ENCODE results near the gene FHDC1.

The FHDC1 gene

DNA sequence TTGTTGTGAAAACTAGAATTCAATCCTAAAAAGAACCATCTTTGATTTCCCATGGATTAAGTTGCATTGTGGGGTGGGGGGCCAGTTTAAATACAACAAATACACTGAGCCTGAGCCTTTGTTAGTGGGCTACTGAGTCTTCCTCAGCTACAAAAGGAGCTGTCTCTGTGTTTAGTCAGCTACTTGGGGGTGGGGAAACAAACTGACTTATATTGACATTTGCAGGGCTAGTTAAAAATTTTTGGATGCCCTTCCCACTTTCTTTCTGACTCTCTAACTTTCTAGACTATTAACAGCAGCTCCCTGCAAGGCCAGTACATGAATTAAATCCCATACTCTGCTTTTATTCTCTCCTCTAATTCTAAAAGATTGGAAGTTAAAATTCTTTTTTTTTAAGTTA is 32.5 kb upstream of the FHDC1 start:
- no peaks in the 10 kb centered on the region for H3K36me3 ChIP-seq (ENCODE audit: control insufficient read depth, insufficient read depth, low read length)
- no peaks in the 10 kb centered on the region for H3K27me3 ChIP-seq (replicated peaks; ENCODE audit: control insufficient read depth, insufficient read depth, low read length, poor library complexity, severe bottlenecking)
- H3K4me1 ChIP-seq (ENCODE audit: control insufficient read depth, insufficient read depth, low read length, poor library complexity, severe bottlenecking), result no peaks in the 10 kb centered on the region
- H3K4me3 ChIP-seq (ENCODE audit: insufficient read depth, low read depth, low read length, poor library complexity, severe bottlenecking), result no peak overlapping the region
- H3K27ac ChIP-seq (ENCODE audit: insufficient read depth, low read length, poor library complexity, severe bottlenecking), result no peak overlapping the region
- no peak for DNase-seq
- no peaks in the 10 kb centered on the region for H3K9me3 ChIP-seq (ENCODE audit: control insufficient read depth, low read length)

DNA sequence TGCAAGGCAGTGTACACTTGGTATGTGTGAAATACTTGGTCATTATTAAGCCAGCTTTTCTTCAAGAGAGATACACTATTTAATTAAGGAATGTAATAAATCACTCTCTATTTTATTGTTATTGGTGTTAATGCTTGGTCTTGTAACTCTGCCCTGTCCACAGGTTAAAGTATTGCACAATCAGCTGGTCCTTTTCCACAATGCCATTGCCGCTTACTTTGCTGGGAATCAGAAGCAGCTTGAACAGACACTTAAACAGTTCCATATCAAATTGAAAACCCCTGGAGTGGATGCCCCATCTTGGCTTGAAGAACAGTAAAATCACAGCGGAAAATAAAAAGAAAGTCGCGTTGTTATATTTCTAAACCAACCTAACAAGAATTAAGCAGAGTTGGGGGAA is 26.2 kb upstream of the FHDC1 start:
- no peak for DNase-seq
- Histone ChIP-seq H3K4me1 (ENCODE audit: control insufficient read depth, insufficient read depth, low read length, poor library complexity, severe bottlenecking) (no peaks in the 10 kb centered on the region), H3K9me3 (ENCODE audit: control insufficient read depth, low read length) (no peaks in the 10 kb centered on the region), H3K27me3 (replicated peaks; ENCODE audit: control insufficient read depth, insufficient read depth, low read length, poor library complexity, severe bottlenecking) (no peaks in the 10 kb centered on the region), H3K36me3 (ENCODE audit: control insufficient read depth, insufficient read depth, low read length) (no peaks in the 10 kb centered on the region), H3K27ac (ENCODE audit: insufficient read depth, low read length, poor library complexity, severe bottlenecking) (no peak overlapping the region), H3K4me3 (ENCODE audit: insufficient read depth, low read depth, low read length, poor library complexity, severe bottlenecking) (no peak overlapping the region)

DNA sequence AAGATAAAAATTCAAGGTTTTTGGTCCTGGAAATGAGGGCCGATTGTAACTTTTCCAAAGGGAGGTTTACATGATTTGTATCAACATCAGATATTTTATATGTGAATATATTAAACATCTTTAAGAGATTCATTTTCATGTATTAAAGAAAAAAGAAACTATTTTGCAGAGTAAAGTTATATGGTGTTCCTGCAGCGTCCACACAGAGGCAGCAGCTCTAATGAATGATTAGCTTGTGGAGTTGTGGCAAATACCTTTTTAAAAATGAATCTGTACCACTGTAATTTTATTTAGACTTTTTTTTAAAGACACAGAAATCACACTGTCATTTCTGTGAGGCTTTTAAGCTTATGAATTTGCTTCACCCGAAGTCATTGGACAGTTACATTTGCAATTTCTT is 25.6 kb upstream of the FHDC1 start:
- DNase-seq, result no peak
- no peak overlapping the region for H3K4me3 ChIP-seq (ENCODE audit: insufficient read depth, low read depth, low read length, poor library complexity, severe bottlenecking)
- H3K27ac ChIP-seq (ENCODE audit: insufficient read depth, low read length, poor library complexity, severe bottlenecking), result no peak overlapping the region
- no peaks in the 10 kb centered on the region for H3K9me3 ChIP-seq (ENCODE audit: control insufficient read depth, low read length)
- no peaks in the 10 kb centered on the region for H3K36me3 ChIP-seq (ENCODE audit: control insufficient read depth, insufficient read depth, low read length)
- no peaks in the 10 kb centered on the region for H3K4me1 ChIP-seq (ENCODE audit: control insufficient read depth, insufficient read depth, low read length, poor library complexity, severe bottlenecking)
- H3K27me3 ChIP-seq (replicated peaks; ENCODE audit: control insufficient read depth, insufficient read depth, low read length, poor library complexity, severe bottlenecking), result no peaks in the 10 kb centered on the region

DNA sequence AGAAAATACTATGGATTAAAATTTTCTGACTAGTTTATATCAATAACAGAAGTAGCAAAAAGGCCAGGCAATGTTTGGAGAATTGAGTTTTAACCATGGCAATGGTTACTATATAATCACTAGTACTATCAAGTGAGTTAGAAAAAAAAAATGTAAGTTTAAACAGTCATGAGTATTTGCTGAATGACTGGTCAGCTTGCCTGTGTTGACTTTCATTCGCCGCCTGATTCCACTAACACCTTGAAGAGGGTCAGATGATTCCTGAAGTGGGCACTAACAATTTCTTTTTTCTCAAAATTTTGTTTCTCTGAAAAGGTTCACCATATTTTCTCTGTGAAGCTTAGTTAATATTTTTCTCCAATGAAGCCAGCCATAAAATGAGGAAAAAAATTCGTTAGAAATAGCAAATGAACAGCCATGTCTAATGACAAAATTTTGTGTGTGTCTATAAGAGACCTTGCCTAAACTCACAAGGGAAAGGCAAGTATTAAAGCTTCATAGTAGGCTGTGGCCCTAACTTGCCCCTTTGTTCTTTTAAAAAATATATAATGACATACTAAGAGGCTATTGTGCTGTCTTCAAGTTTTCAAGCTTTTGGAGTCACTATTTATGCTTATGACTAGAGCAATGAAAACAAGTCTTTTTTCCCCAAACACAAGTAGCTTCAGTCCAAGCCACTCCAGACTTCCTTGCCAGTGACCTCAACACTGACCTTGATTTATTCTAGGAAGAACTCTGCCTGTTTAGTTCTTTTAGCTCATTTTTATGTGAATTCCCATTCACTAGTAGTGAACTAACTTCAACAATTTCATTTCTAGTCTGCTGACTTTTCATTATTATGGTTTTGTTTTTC is 18.4 kb upstream of the FHDC1 start:
- Histone ChIP-seq H3K36me3 (ENCODE audit: control insufficient read depth, insufficient read depth, low read length) (no peaks in the 10 kb centered on the region), H3K4me3 (ENCODE audit: insufficient read depth, low read depth, low read length, poor library complexity, severe bottlenecking) (no peak overlapping the region), H3K4me1 (ENCODE audit: control insufficient read depth, insufficient read depth, low read length, poor library complexity, severe bottlenecking) (no peaks in the 10 kb centered on the region), H3K9me3 (ENCODE audit: control insufficient read depth, low read length) (no peaks in the 10 kb centered on the region), H3K27me3 (replicated peaks; ENCODE audit: control insufficient read depth, insufficient read depth, low read length, poor library complexity, severe bottlenecking) (no peaks in the 10 kb centered on the region), H3K27ac (ENCODE audit: insufficient read depth, low read length, poor library complexity, severe bottlenecking) (no peak overlapping the region)
- no peak for DNase-seq

DNA sequence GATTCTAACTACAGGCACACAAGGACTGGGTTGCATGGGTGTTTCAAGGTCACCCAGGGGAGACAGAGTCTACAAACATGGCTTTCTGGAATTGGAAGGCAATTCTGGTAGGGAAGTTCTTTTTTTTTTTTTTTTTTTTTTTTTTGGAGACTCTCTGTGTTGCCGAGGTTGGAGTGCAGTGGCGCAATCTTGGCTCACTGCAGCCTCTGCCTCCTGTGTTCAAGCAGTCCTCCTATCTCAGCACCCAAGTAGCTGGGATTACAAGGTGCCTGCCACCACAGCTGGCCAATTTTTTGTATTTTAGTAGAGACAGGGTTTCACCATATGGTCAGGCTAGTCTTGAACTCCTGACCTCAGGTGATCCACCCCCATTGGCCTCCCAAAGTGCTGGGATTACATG is 16.3 kb upstream of the FHDC1 start:
- no peaks in the 10 kb centered on the region for H3K4me1 ChIP-seq (ENCODE audit: control insufficient read depth, insufficient read depth, low read length, poor library complexity, severe bottlenecking)
- no peak overlapping the region for H3K27ac ChIP-seq (ENCODE audit: insufficient read depth, low read length, poor library complexity, severe bottlenecking)
- H3K4me3 ChIP-seq (ENCODE audit: insufficient read depth, low read depth, low read length, poor library complexity, severe bottlenecking), result no peak overlapping the region
- no peaks in the 10 kb centered on the region for H3K36me3 ChIP-seq (ENCODE audit: control insufficient read depth, insufficient read depth, low read length)
- no peaks in the 10 kb centered on the region for H3K9me3 ChIP-seq (ENCODE audit: control insufficient read depth, low read length)
- DNase-seq, result no peak
- no peaks in the 10 kb centered on the region for H3K27me3 ChIP-seq (replicated peaks; ENCODE audit: control insufficient read depth, insufficient read depth, low read length, poor library complexity, severe bottlenecking)

DNA sequence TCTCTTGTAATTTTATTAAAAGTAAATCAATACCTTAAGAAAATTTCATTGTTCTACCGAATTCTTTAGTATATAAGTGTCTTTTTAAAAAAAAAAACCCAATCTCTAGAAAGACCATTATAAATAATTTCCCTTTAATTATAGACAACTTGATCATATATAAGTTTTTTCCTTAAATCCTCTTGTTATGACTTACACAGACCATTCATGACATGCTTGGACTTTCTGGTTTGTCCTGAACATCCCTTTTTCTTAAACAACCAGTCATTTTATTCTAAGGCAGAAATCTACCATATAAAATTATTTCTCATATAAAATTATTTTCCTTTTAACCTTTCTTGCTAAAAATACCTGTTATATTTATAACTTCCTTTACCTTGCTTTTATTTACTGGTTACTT is 15.4 kb upstream of the FHDC1 start:
- no peak overlapping the region for H3K27ac ChIP-seq (ENCODE audit: insufficient read depth, low read length, poor library complexity, severe bottlenecking)
- H3K4me3 ChIP-seq (ENCODE audit: insufficient read depth, low read depth, low read length, poor library complexity, severe bottlenecking), result no peak overlapping the region
- no peaks in the 10 kb centered on the region for H3K4me1 ChIP-seq (ENCODE audit: control insufficient read depth, insufficient read depth, low read length, poor library complexity, severe bottlenecking)
- H3K27me3 ChIP-seq (replicated peaks; ENCODE audit: control insufficient read depth, insufficient read depth, low read length, poor library complexity, severe bottlenecking), result no peaks in the 10 kb centered on the region
- H3K9me3 ChIP-seq (ENCODE audit: control insufficient read depth, low read length), result no peaks in the 10 kb centered on the region
- no peak for DNase-seq
- no peaks in the 10 kb centered on the region for H3K36me3 ChIP-seq (ENCODE audit: control insufficient read depth, insufficient read depth, low read length)

DNA sequence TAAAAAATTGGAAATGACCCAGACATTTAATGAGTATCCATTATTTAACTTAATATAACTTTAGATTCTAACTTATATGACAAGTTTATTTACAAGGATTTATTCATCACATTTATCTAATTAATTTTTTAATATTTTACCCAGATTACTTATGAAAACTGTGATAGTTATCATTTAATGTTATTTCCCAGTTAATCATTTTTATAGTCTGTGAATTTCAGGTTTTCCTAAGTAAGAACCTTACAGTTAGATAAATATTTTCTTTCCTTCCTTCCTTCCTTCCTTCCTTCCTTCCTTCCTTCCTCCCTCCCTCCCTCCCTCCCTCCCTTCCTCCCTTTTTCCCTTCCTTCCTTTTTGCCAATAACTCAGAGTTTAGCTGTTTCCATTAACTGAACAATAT is 14.8 kb upstream of the FHDC1 start:
- DNase-seq, result no peak
- no peak overlapping the region for H3K27ac ChIP-seq (ENCODE audit: insufficient read depth, low read length, poor library complexity, severe bottlenecking)

DNA sequence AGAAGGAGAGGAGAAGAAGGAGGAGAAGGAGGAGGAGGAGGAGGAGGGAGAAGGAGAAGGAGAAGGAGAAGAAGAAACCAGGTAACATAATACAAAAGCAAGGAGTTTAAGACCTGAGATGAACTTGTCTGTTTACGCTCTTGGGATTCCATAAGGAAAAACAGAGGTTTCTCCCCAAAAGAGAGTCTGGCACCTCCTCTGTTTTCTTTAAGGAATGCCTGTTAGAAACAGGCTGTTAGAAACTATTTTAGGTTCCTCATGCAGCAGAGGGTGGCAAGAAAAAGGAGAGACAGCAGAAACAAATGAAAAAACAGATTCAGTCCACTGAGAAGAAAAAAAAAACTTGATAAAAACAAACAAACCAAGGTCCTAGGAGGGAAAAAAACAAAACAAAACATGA is 10.3 kb upstream of the FHDC1 start:
- no peaks in the 10 kb centered on the region for H3K9me3 ChIP-seq (ENCODE audit: control insufficient read depth, low read length)
- H3K27me3 ChIP-seq (replicated peaks; ENCODE audit: control insufficient read depth, insufficient read depth, low read length, poor library complexity, severe bottlenecking), result no peaks in the 10 kb centered on the region
- H3K36me3 ChIP-seq (ENCODE audit: control insufficient read depth, insufficient read depth, low read length), result no peaks in the 10 kb centered on the region
- H3K4me3 ChIP-seq (ENCODE audit: insufficient read depth, low read depth, low read length, poor library complexity, severe bottlenecking), result no peak overlapping the region
- H3K4me1 ChIP-seq (ENCODE audit: control insufficient read depth, insufficient read depth, low read length, poor library complexity, severe bottlenecking), result no peaks in the 10 kb centered on the region
- no peak for DNase-seq
- no peak overlapping the region for H3K27ac ChIP-seq (ENCODE audit: insufficient read depth, low read length, poor library complexity, severe bottlenecking)

More for the DNA sequence above, 14.8 kb upstream of the FHDC1 start:
- no peaks in the 10 kb centered on the region for H3K27me3 ChIP-seq (replicated peaks; ENCODE audit: control insufficient read depth, insufficient read depth, low read length, poor library complexity, severe bottlenecking)
- no peaks in the 10 kb centered on the region for H3K4me1 ChIP-seq (ENCODE audit: control insufficient read depth, insufficient read depth, low read length, poor library complexity, severe bottlenecking)
- H3K9me3 ChIP-seq (ENCODE audit: control insufficient read depth, low read length), result no peaks in the 10 kb centered on the region
- H3K4me3 ChIP-seq (ENCODE audit: insufficient read depth, low read depth, low read length, poor library complexity, severe bottlenecking), result no peak overlapping the region
- H3K36me3 ChIP-seq (ENCODE audit: control insufficient read depth, insufficient read depth, low read length), result no peaks in the 10 kb centered on the region

DNA sequence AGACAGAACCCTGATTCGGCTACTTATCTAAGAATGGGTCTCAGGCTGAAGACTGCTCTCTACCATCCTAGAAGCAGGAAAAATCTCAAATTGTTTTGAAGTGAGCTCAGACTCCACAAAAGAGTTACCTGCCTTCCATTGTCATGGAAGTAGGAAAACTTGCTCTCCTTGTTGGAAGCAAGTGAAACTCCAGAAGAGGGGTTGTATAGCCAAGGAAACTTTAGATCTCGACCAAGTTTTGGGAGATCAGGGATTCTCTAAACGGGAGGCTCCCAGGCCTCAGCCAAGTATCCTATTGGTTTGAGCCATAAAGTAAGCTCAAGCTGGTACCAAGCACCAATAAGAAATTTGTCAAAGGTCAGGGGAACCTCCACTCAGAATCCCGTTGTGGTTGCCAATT is 9.2 kb upstream of the FHDC1 start:
- Histone ChIP-seq H3K4me3 (ENCODE audit: insufficient read depth, low read depth, low read length, poor library complexity, severe bottlenecking) (no peak overlapping the region), H3K9me3 (ENCODE audit: control insufficient read depth, low read length) (no peaks in the 10 kb centered on the region), H3K27me3 (replicated peaks; ENCODE audit: control insufficient read depth, insufficient read depth, low read length, poor library complexity, severe bottlenecking) (no peaks in the 10 kb centered on the region), H3K4me1 (ENCODE audit: control insufficient read depth, insufficient read depth, low read length, poor library complexity, severe bottlenecking) (no peaks in the 10 kb centered on the region), H3K36me3 (ENCODE audit: control insufficient read depth, insufficient read depth, low read length) (no peaks in the 10 kb centered on the region), H3K27ac (ENCODE audit: insufficient read depth, low read length, poor library complexity, severe bottlenecking) (no peak overlapping the region)
- no peak for DNase-seq

DNA sequence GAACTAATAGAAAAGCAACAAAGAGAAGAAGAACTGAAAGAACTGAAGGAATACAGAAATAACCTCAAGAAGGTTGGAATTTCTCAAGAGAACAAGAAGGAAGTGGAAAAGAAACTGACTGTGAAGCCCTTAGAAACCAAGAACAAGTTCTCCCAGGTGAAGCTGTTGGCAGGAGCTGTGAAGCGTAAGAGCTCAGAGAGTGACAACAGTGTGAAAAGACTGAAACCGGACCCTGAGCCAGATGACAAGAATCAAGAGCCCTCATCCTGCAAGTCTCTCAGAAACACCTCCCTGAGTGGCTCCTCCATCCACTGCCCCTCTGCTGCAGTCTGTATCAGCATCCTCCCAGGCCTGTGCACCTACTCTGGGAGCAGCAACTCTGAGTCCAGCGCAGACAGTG is 8.4 kb upstream of the FHDC1 start:
- H3K4me1 ChIP-seq (ENCODE audit: control insufficient read depth, insufficient read depth, low read length, poor library complexity, severe bottlenecking), result no peaks in the 10 kb centered on the region
- H3K27ac ChIP-seq (ENCODE audit: insufficient read depth, low read length, poor library complexity, severe bottlenecking), result no peak overlapping the region
- no peaks in the 10 kb centered on the region for H3K36me3 ChIP-seq (ENCODE audit: control insufficient read depth, insufficient read depth, low read length)
- no peaks in the 10 kb centered on the region for H3K27me3 ChIP-seq (replicated peaks; ENCODE audit: control insufficient read depth, insufficient read depth, low read length, poor library complexity, severe bottlenecking)
- DNase-seq, result no peak
- H3K9me3 ChIP-seq (ENCODE audit: control insufficient read depth, low read length), result no peaks in the 10 kb centered on the region
- no peak overlapping the region for H3K4me3 ChIP-seq (ENCODE audit: insufficient read depth, low read depth, low read length, poor library complexity, severe bottlenecking)

All from effector memory CD4-positive, alpha-beta T cell (primary cell).